Mammary microvascular endothelial cell (primary cell): Measurements from ENCODE around the gene KLHL41. TPM values are rescaled to one million over a fixed set of nuclear protein-coding genes. Genes with fewer than 3 reads are reported as not detected.

ENCODE experiments used
- total RNA-seq: library from RNA; depleted of rRNA; stranded (reverse); fragments of >200 nt; gene quantifications from 2 replicates; pipeline ENCODE4 v1.2.3, GENCODE V29; 2015

Gene KLHL41
- not detected in 2 replicates for total RNA-seq

DNA sequence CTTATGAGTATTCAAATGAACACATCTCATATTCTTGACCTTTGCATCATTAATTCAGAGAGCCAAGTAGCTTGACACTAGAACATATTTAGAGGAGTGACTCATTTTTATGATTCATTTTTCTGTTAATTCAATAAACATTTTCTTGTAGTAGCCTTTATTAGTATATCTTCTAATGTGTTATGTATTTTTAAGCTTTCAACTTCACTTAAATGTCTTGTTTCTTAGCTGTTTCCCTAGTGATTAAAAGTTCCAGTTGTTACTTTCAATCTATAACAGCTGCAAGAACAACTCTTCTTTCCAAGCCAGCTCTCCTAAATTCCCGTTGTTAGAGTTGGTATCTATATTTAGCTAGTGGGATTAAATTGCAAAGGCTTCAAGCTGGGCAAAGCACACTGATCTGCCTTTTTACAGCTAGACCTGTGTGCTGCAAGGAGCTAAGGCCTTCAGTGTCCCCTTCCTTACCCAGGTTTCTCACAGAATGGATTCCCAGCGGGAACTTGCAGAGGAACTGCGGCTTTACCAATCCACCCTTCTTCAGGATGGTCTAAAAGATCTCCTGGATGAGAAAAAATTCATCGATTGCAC, at the start of gene KLHL41:
Gene KLHL41 (plus strand): TSS at position 405 of the 588 bp plus-strand sequence. CDS start 77 bp downstream, at position 482.

DNA sequence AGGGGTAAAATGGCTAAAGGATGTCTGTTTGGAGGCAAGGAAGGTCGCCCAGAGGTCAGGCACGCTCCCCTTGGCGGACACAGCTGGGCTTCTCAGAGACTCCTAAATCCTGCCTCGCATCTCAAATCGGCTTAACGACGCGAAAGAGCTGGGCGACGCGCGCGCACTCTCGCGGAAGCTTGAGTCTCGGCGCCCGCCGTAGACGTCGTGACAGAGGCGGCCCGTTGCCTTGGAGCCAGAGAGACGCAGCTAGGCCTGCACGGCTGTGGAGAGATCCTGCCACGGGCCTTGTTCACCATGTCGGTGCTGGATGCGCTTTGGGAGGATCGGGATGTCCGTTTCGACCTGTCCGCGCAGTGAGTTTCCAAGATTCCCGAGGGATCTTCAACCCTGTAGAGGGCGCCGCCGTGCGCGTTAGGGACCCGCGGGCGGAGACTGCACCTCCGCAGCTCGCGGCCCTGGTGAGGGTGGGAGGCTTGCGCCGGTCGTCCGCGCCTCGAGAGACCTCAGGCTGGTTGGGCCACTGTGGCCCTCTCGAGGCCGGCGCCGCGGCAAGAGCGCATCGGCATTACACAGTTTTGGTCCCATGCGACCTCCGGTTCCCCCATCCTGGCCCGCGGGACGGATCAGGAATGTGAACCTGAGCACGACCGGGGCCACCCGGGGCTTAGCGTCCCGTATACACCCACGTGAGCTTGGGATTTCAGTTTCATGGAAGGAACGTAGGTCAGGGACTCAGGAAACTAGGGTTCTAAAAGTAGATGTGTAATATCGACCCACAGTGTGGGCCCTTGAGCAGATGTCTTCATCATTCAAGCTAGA, 30.0 kb upstream of the KLHL41 start, which contains the start of gene BBS5:
Gene BBS5 (plus strand): TSS at position 238 of the 822 bp plus-strand sequence. CDS start 60 bp downstream, at position 298.

GRCh38 chr2:169573160-169573973, 63.9 kb downstream of the KLHL41 start, which contains the start of gene FASTKD1:
FASTKD1 (minus strand) TSS chr2:169573865; CDS start chr2:169572029, 1,836 bp downstream.

Other genes with a start within 250 kb of the KLHL41 start
- gene LRP2, start 147.2 kb upstream of the KLHL41 start, total RNA-seq = not detected in 2 replicates
- 3.5 and 3.7 TPM in 2 replicates for gene BBS5, start 30.2 kb upstream of the KLHL41 start, total RNA-seq
- 11.4 and 17.4 TPM in 2 replicates for gene FASTKD1, start 64.2 kb downstream of the KLHL41 start, total RNA-seq
- gene PPIG, start 74.6 kb downstream of the KLHL41 start, total RNA-seq = 14.4 and 20.5 TPM in 2 replicates
- not detected in 2 replicates for gene CFAP210, start 184.7 kb downstream of the KLHL41 start, total RNA-seq
- gene PHOSPHO2, start 184.8 kb downstream of the KLHL41 start, total RNA-seq = 1.1 and 2.3 TPM in 2 replicates
- 1.5 and 3.3 TPM in 2 replicates for gene KLHL23, start 224.1 kb downstream of the KLHL41 start, total RNA-seq